HepG2 (cell line): Measurements from ENCODE around the gene ORC3. TPM values are rescaled to one million over a fixed set of nuclear protein-coding genes. Genes with fewer than 3 reads are reported as not detected.

Experiments used
- ATAC-seq: fragments of 200-7000 bp; cut with Tn5 transposase; 3 replicates; pipeline ENCODE4 v1.9.1; 2020; ENCODE audit warnings: mild to moderate bottlenecking, moderate library complexity
- BruUV-seq: library from RNA; stranded (reverse); fragments of 400-500 nt; replicated peaks from 2 replicates; lab custom pipeline; 2021; lab: Mats Ljungman, UMichigan
- CTCF ChIA-PET: fragments of 300-600 bp; formaldehyde crosslinking; extraction: SDS; loops from one replicate; lab custom pipeline; 2021; ENCODE audit warnings: low total read pairs, inconsistent platforms, low intra/inter-chr PET ratio; lab: Yijun Ruan, JAX
- POLR2A ChIA-PET: fragments of 350-600 bp; sonication (Branson Sonifier 250); formaldehyde crosslinking; loops from one replicate; lab custom pipeline; 2020; ENCODE audit warnings: antibody characterized with exemption, inconsistent platforms; lab: Yijun Ruan, JAX
- DNase-seq: peaks from one replicate; pipeline ENCODE4 v3.0.0-alpha.2; 2015; ENCODE audit warnings: low spot score
- FAIRE-seq: peaks from 3 replicates; lab custom pipeline; 2011; peaks lifted over from hg19 to GRCh38; lab: Jason Lieb, UNC
- H2AFZ ChIP-seq: one replicate; pipeline ENCODE4 v1.6.1; 2011; ENCODE audit warnings: low read length, inconsistent platforms
- H3K27ac ChIP-seq: fragments of 300-600 bp; 3 replicates; pipeline ENCODE4 v1.8.0; 2011; ENCODE audit warnings: mixed run types, mild to moderate bottlenecking, mixed read lengths, low read length, inconsistent platforms; ENCODE audit not compliant: insufficient read depth; ENCODE audit errors: extremely low read length
- H3K27me3 ChIP-seq, 2 experiments: fragments of 200-600 bp in 1 of 2; 2 replicates in 1 of 2; 3 replicates in 1 of 2; pipeline versions ENCODE4 v1.6.0 to v1.8.0; 2011; ENCODE audit warnings: low read length in 2 of 2, mild to moderate bottlenecking in 2 of 2, moderate library complexity in 2 of 2, inconsistent platforms in 1 of 2; ENCODE audit not compliant: insufficient read depth in 2 of 2, control insufficient read depth in 1 of 2
- H3K36me3 ChIP-seq, 2 experiments: fragments of 200-600 bp in 1 of 2; replicated peaks in 1 of 2; 2 replicates in 1 of 2; 3 replicates in 1 of 2; pipeline versions ENCODE4 v1.5.1 to v1.8.0; 2011; ENCODE audit warnings: low read length in 2 of 2, inconsistent platforms in 1 of 2; ENCODE audit not compliant: insufficient read depth in 2 of 2, control insufficient read depth in 1 of 2
- H3K4me1 ChIP-seq: 2 replicates; pipeline ENCODE4 v1.5.1; 2012; ENCODE audit warnings: low read length, inconsistent platforms; ENCODE audit not compliant: insufficient read depth
- H3K4me2 ChIP-seq: 2 replicates; pipeline ENCODE4 v1.6.0; 2011; ENCODE audit warnings: low read depth, low read length, inconsistent platforms
- H3K4me3 ChIP-seq, 3 experiments: fragments of 200-600 bp in 1 of 3; sonication (generic), shearing (Covaris generic) in 1 of 3; replicated peaks in 1 of 3; 2 replicates each; pipeline ENCODE4 v1.5.1; 2011 to 2016; ENCODE audit warnings: low read length in 3 of 3, inconsistent platforms in 2 of 3, low read depth in 2 of 3, mild to moderate bottlenecking in 2 of 3, control low read depth in 1 of 3, mixed read lengths in 1 of 3; ENCODE audit not compliant: insufficient read depth in 1 of 3
- H3K79me2 ChIP-seq: one replicate; pipeline ENCODE4 v1.6.1; 2011; ENCODE audit warnings: low read length, inconsistent platforms; ENCODE audit not compliant: insufficient read depth
- H3K9ac ChIP-seq: 2 replicates; pipeline ENCODE4 v1.6.0; 2011; ENCODE audit warnings: mild to moderate bottlenecking, low read depth, low read length, inconsistent platforms; ENCODE audit not compliant: insufficient read depth
- H3K9me3 ChIP-seq: 2 replicates; pipeline ENCODE4 v1.5.1; 2012; ENCODE audit warnings: mild to moderate bottlenecking, low read length
- H4K20me1 ChIP-seq: 2 replicates; pipeline ENCODE4 v1.6.0; 2011; ENCODE audit warnings: inconsistent platforms, mild to moderate bottlenecking, low read length, moderate library complexity; ENCODE audit not compliant: insufficient read depth
- ARNT ChIP-seq: fragments of 450-650 bp; IDR thresholded peaks from 2 replicates; pipeline ENCODE4 v1.6.1; 2017
- ELF4 ChIP-seq: sonication (generic); formaldehyde crosslinking; IDR thresholded peaks from 2 replicates; pipeline ENCODE4 v1.5.0; 2020; ENCODE audit warnings: missing genetic modification reagents, mild to moderate bottlenecking, moderate library complexity, borderline replicate concordance
- HIVEP1 ChIP-seq: sonication (generic); formaldehyde crosslinking; IDR thresholded peaks from 2 replicates; pipeline ENCODE4 v1.4.0; 2020; ENCODE audit warnings: mild to moderate bottlenecking, missing genetic modification reagents
- KAT2B ChIP-seq: fragments of 150-350 bp; IDR thresholded peaks from 2 replicates; pipeline ENCODE4 v1.6.1; 2014; ENCODE audit warnings: low read depth, low read length, borderline replicate concordance
- NBN ChIP-seq: fragments of 450-650 bp; conservative IDR thresholded peaks from 2 replicates; pipeline ENCODE4 v1.6.1; 2017
- NFATC3 ChIP-seq: sonication (generic); formaldehyde crosslinking; IDR thresholded peaks from 2 replicates; pipeline ENCODE4 v1.5.1; 2020; ENCODE audit warnings: mild to moderate bottlenecking, missing genetic modification reagents
- NFE2L1 ChIP-seq: sonication (generic); formaldehyde crosslinking; IDR thresholded peaks from 2 replicates; pipeline ENCODE4 v1.4.0; 2020; ENCODE audit warnings: missing genetic modification reagents, mild to moderate bottlenecking, borderline replicate concordance
- SRSF1 ChIP-seq: fragments of 200-400 bp; formaldehyde crosslinking; optimal IDR thresholded peaks from 2 replicates; pipeline ENCODE3; 2017; ENCODE audit warnings: mild to moderate bottlenecking, low read depth, low read length, moderate library complexity
- TBL1XR1 ChIP-seq: fragments of 150-350 bp; IDR thresholded peaks from 2 replicates; pipeline ENCODE4 v1.6.1; 2014; ENCODE audit warnings: borderline replicate concordance, low read length; ENCODE audit not compliant: partially characterized antibody
- TCF12 ChIP-seq, 2 experiments: fragments of 450-650 bp in 1 of 2; sonication (generic) in 1 of 2; formaldehyde crosslinking in 1 of 2; IDR thresholded peaks; 2 replicates each; pipeline versions ENCODE4 v1.6.1 to v1.8.0; 2017 to 2022; ENCODE audit warnings: antibody characterized with exemption in 1 of 2, mild to moderate bottlenecking in 1 of 2, missing genetic modification reagents in 1 of 2, moderate library complexity in 1 of 2
- ZBTB21 ChIP-seq: sonication (generic); formaldehyde crosslinking; IDR thresholded peaks from 2 replicates; pipeline ENCODE4 v1.4.0; 2020; ENCODE audit warnings: missing genetic modification reagents
- ZFP82 ChIP-seq: sonication (generic); formaldehyde crosslinking; IDR thresholded peaks from 2 replicates; pipeline ENCODE4 v1.5.1; 2020; ENCODE audit warnings: mild to moderate bottlenecking, missing genetic modification reagents, borderline replicate concordance
- ZNF780A ChIP-seq: sonication (generic); formaldehyde crosslinking; IDR thresholded peaks from 2 replicates; pipeline ENCODE4 v1.8.0; 2022; ENCODE audit warnings: mild to moderate bottlenecking, missing genetic modification reagents, moderate library complexity
- ZNF841 ChIP-seq: sonication (generic); formaldehyde crosslinking; IDR thresholded peaks from 2 replicates; pipeline ENCODE4 v1.8.1; 2023; ENCODE audit warnings: missing genetic modification reagents, borderline replicate concordance
- WGBS: methylation state at CpG from one replicate; pipeline ENCODE4 v1.1.6; 2017; ENCODE audit warnings: low lambda C conversion rate; 5-methylcytosine and 5-hydroxymethylcytosine counted together
- in situ Hi-C: cut with HindIII; loops from 2 replicates; pipeline ENCODE4 v1.10.0; 2017; ENCODE audit warnings: low pct_unique_long_range_greater_than_20kb; ENCODE audit not compliant: extremely low pct_ligation_motif_present
- intact Hi-C: fragments of 100-400 bp; cut with micrococcal nuclease; formaldehyde crosslinking; loops from one replicate; pipeline ENCODE4 v1.10.0; 2022; ENCODE audit not compliant: unreplicated experiment
- polyA plus RNA-seq, 8 experiments: library from polyadenylated mRNA; depleted of rRNA in 3 of 8; stranded (reverse) in 7 of 8; unstranded in 1 of 8; fragments of >200 nt; fragmentation: Illumina TruSeq in 4 of 8; extraction: Trizol in 4 of 8; gene quantifications; 2 replicates each; pipeline versions ENCODE4 v1.2.1 to v1.2.3, GENCODE V29; 2011 to 2016; ENCODE audit warnings: low read depth in 4 of 8, missing spikeins in 1 of 8, mixed read lengths in 1 of 8; ENCODE audit not compliant: insufficient read depth in 1 of 8
- total RNA-seq, 5 experiments: library from RNA; depleted of rRNA; stranded (reverse); fragments of >200 nt; fragmentation: Illumina TruSeq; extraction: Trizol; gene quantifications; 2 replicates each; pipeline ENCODE4 v1.2.3, GENCODE V29; 2016; ENCODE audit warnings: low read depth in 1 of 5
- TF ChIP-seq, protein P1 (sequence below): sonication (generic); formaldehyde crosslinking; IDR thresholded peaks from 2 replicates; pipeline ENCODE4 v1.4.0; 2020; ENCODE audit warnings: missing genetic modification reagents, mild to moderate bottlenecking, borderline replicate concordance
- TF ChIP-seq, protein P2 (sequence below): sonication (generic); formaldehyde crosslinking; IDR thresholded peaks from 2 replicates; pipeline ENCODE4 v1.4.0; 2020; ENCODE audit warnings: missing genetic modification reagents, mild to moderate bottlenecking, borderline replicate concordance

Gene ORC3
- total and polyA plus RNA-seq, 2 of the 13 experiments (the other 11 are each of a cell fraction or from before 2014, with no cell fraction given), result 21.8 to 43.5 TPM

DNA sequence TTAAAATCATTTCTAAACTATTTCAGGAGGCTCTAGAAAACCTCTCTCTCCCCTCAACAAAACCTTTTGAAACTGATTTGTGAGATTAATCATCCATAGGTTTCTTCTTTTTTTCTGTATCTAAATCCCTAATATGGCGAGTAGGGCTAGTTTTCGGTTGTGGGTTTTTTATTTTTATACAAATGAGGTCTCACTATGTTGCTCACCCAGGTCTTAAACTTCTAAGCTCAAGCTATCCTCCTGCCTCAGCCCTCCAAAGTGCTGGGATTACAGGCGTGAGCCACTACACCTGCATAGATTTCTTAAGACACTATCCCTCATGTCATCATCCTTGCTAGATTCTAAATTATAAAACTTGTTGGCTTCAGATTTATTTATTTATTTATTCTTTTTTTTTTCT is 43.9 kb downstream of the ORC3 start:
- Histone ChIP-seq H4K20me1 (no peaks in the 10 kb centered on the region), H3K4me3 (no peak overlapping the region), H3K79me2 (no peaks in the 10 kb centered on the region), H3K4me2 (no peak overlapping the region), H2AFZ (no peak overlapping the region), H3K9ac (no peak overlapping the region), H3K4me1 (no peaks in the 10 kb centered on the region), H3K27me3 (no peaks in the 10 kb centered on the region), H3K27ac (no peak overlapping the region), H3K36me3 (peaks cover 0 to 35% of the 10 kb centered on the region in 2 experiments; a peak in 4 of 5 replicates), H3K9me3 (no peaks in the 10 kb centered on the region)
- no peak for DNase-seq
- POLR2A ChIA-PET, result no interaction called here
- TF ChIP-seq ZFP82, result no peak
- no peak for TF ChIP-seq TCF12 (IDR thresholded peaks at IDR 0.05)
- no peak for TF ChIP-seq TCF12 (CRISPR knock-in tag; IDR thresholded peaks at IDR 0.05)
- no peak for TF ChIP-seq SRSF1
- TF ChIP-seq ZNF780A (CRISPR knock-in tag), result no peak
- no peak for TF ChIP-seq ZBTB21 (CRISPR knock-in tag)
- no peak for TF ChIP-seq ZNF841
- WGBS, result 65% methylated on average over 3 of the region's 3 CpGs
- CTCF ChIA-PET, result no interaction called here
- no peak for ATAC-seq
- in situ Hi-C loops (no loop called here), intact Hi-C loops (no loop called here)
- FAIRE-seq, result no peak
- no TSS peak for BruUV-seq

DNA sequence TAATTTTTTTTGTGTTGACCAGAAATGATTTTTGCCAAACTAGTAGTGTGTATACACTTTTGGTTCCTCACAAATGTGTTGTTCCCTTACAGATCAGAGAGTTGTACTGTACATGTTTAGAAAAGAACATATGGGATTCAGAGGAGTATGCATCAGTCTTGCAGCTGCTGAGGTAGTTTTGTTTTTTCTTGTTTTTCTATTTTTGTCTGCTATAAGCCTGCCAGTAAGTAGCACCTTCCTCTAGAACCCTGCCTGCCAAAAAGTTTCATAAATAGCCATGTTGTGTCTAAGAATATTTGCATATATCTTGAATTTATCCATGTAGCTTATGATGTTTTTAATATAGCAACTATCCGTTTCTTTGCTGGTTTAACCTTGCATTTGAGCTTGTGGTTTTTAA is 46.4 kb downstream of the ORC3 start:
- WGBS, result 100% methylated on average over 1 of the region's 1 CpG
- Histone ChIP-seq H3K36me3 (peaks cover 0 to 30% of the 10 kb centered on the region in 2 experiments; a peak in 4 of 5 replicates), H3K9ac (no peak overlapping the region), H4K20me1 (no peaks in the 10 kb centered on the region), H2AFZ (no peak overlapping the region), H3K27me3 (no peaks in the 10 kb centered on the region), H3K9me3 (no peaks in the 10 kb centered on the region), H3K27ac (no peak overlapping the region), H3K4me1 (no peaks in the 10 kb centered on the region), H3K4me2 (no peak overlapping the region), H3K79me2 (no peaks in the 10 kb centered on the region), H3K4me3 (no peak overlapping the region)
- ATAC-seq (no peak), DNase-seq (no peak), FAIRE-seq (no peak)
- BruUV-seq, result no TSS peak
- intact Hi-C loops (no loop called here), in situ Hi-C loops (no loop called here)
- CTCF ChIA-PET, result no interaction called here
- POLR2A ChIA-PET, result no interaction called here
- TF ChIP-seq ARNT (no peak), TBL1XR1 (no peak), NBN (no peak), NFATC3 (CRISPR knock-in tag) (no peak), KAT2B (no peak), ELF4 (no peak), HIVEP1 (CRISPR knock-in tag) (no peak), NFE2L1 (CRISPR knock-in tag) (no peak)
- TF ChIP-seq, protein P1, sequence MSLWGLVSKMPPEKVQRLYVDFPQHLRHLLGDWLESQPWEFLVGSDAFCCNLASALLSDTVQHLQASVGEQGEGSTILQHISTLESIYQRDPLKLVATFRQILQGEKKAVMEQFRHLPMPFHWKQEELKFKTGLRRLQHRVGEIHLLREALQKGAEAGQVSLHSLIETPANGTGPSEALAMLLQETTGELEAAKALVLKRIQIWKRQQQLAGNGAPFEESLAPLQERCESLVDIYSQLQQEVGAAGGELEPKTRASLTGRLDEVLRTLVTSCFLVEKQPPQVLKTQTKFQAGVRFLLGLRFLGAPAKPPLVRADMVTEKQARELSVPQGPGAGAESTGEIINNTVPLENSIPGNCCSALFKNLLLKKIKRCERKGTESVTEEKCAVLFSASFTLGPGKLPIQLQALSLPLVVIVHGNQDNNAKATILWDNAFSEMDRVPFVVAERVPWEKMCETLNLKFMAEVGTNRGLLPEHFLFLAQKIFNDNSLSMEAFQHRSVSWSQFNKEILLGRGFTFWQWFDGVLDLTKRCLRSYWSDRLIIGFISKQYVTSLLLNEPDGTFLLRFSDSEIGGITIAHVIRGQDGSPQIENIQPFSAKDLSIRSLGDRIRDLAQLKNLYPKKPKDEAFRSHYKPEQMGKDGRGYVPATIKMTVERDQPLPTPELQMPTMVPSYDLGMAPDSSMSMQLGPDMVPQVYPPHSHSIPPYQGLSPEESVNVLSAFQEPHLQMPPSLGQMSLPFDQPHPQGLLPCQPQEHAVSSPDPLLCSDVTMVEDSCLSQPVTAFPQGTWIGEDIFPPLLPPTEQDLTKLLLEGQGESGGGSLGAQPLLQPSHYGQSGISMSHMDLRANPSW (CRISPR knock-in tag), result no peak
- TF ChIP-seq, protein P2, sequence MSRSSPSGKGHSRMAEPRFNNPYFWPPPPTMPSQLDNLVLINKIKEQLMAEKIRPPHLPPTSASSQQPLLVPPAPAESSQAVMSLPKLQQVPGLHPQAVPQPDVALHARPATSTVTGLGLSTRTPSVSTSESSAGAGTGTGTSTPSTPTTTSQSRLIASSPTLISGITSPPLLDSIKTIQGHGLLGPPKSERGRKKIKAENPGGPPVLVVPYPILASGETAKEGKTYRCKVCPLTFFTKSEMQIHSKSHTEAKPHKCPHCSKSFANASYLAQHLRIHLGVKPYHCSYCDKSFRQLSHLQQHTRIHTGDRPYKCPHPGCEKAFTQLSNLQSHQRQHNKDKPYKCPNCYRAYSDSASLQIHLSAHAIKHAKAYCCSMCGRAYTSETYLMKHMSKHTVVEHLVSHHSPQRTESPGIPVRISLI (CRISPR knock-in tag), result no peak
